SJSA1 (cell line): ENCODE measurements around the gene CEP43. TPM values are rescaled to one million over a fixed set of nuclear protein-coding genes. Genes with fewer than 3 reads are reported as not detected.

ENCODE experiments used
- DNase-seq, 2 experiments: peaks; one replicate each; pipeline ENCODE4 v3.0.0-alpha.2; 2015 to 2020; ENCODE audit warnings: low spot score in 2 of 2, low read depth in 1 of 2
- H3K27ac ChIP-seq: fragments of 250-450 bp; sonication (Bioruptor Pico); 2 replicates; pipeline ENCODE4 v1.5.1; 2020; ENCODE audit warnings: mild to moderate bottlenecking, moderate library complexity
- H3K27me3 ChIP-seq: fragments of 250-450 bp; sonication (Bioruptor Pico); replicated peaks from 2 replicates; pipeline ENCODE4 v1.5.1; 2020; ENCODE audit warnings: mild to moderate bottlenecking, moderate library complexity
- H3K36me3 ChIP-seq: fragments of 250-450 bp; sonication (Bioruptor Pico); 2 replicates; pipeline ENCODE4 v1.5.1; 2020; ENCODE audit warnings: mild to moderate bottlenecking
- H3K4me1 ChIP-seq: fragments of 250-450 bp; sonication (Bioruptor Pico); replicated peaks from 2 replicates; pipeline ENCODE4 v1.6.1; 2021; ENCODE audit warnings: mild to moderate bottlenecking
- H3K4me3 ChIP-seq: fragments of 250-450 bp; sonication (Bioruptor Pico); 2 replicates; pipeline ENCODE4 v1.5.1; 2020; ENCODE audit warnings: mild to moderate bottlenecking
- H3K9me3 ChIP-seq: fragments of 250-450 bp; sonication (Bioruptor Pico); replicated peaks from 2 replicates; pipeline ENCODE4 v1.5.1; 2020; ENCODE audit warnings: mild to moderate bottlenecking
- total RNA-seq: library from RNA; depleted of rRNA; stranded (reverse); fragments of >200 nt; shearing (Covaris generic); gene quantifications from 2 replicates; pipeline ENCODE4 v1.2.3, GENCODE V29; 2014; rRNA removed

The CEP43 gene
- total RNA-seq, 1 experiment from 2014 or later, result 35.1 TPM

GRCh38 chr6:167047554-167047953 is 48.4 kb downstream of the CEP43 start:
- H3K27ac ChIP-seq, result no peak overlapping the region
- H3K4me1 ChIP-seq, result no peaks in the 10 kb centered on the region
- DNase-seq, result no peak
- no peak overlapping the region for H3K4me3 ChIP-seq
- no peaks in the 10 kb centered on the region for H3K27me3 ChIP-seq
- no peaks in the 10 kb centered on the region; the same call in 1 of the 2 replicates for H3K36me3 ChIP-seq
- no peaks in the 10 kb centered on the region for H3K9me3 ChIP-seq

Other genes starting within 250 kb of the CEP43 start
- 19.6 and 30.4 TPM in 2 replicates for gene RNASET2, start 42.8 kb upstream of the CEP43 start, total RNA-seq
- not detected in 2 replicates for gene CCR6, start 123.7 kb downstream of the CEP43 start, total RNA-seq
- not detected in 2 replicates for gene GPR31, start 158.6 kb downstream of the CEP43 start, total RNA-seq